Calu3 (cell line): Measurements from ENCODE around the gene CDC42BPB. TPM values are rescaled to one million over a fixed set of nuclear protein-coding genes. Genes with fewer than 3 reads are reported as not detected.

Source experiments
- BruUV-seq: library from RNA; stranded (reverse); fragments of 400-500 nt; replicated peaks from 2 replicates; lab custom pipeline; 2021; lab: Mats Ljungman, UMichigan
- CTCF ChIA-PET: fragments of 300-600 bp; sonication (Branson Sonifier 250); formaldehyde crosslinking; loops from one replicate; lab custom pipeline; 2022; ENCODE audit warnings: antibody characterized with exemption; lab: Charles Lee
- DNase-seq: peaks from one replicate; pipeline ENCODE4 v3.0.0; 2022
- H3K27ac Mint-ChIP-seq: one replicate; pipeline ENCODE4 v1.8.0; 2022; ENCODE audit warnings: mixed read lengths; ENCODE audit not compliant: unreplicated experiment
- H3K27me3 Mint-ChIP-seq: one replicate; pipeline ENCODE4 v1.8.0; 2022; ENCODE audit warnings: mixed read lengths; ENCODE audit not compliant: unreplicated experiment
- H3K36me3 Mint-ChIP-seq: one replicate; pipeline ENCODE4 v1.8.0; 2022; ENCODE audit warnings: mild to moderate bottlenecking, moderate library complexity, mixed read lengths; ENCODE audit not compliant: insufficient read depth, unreplicated experiment
- H3K4me1 Mint-ChIP-seq: one replicate; pipeline ENCODE4 v1.8.0; 2022; ENCODE audit warnings: mild to moderate bottlenecking, low read depth, mixed read lengths; ENCODE audit not compliant: unreplicated experiment
- H3K4me3 Mint-ChIP-seq: one replicate; pipeline ENCODE4 v1.8.0; 2022; ENCODE audit warnings: mild to moderate bottlenecking, low read depth, moderate library complexity, mixed read lengths; ENCODE audit not compliant: unreplicated experiment
- H3K9me3 Mint-ChIP-seq: one replicate; pipeline ENCODE4 v1.8.0; 2022; ENCODE audit warnings: low read depth, mixed read lengths; ENCODE audit not compliant: unreplicated experiment
- intact Hi-C: fragments of 100-400 bp; cut with micrococcal nuclease; formaldehyde crosslinking; loops from one replicate; pipeline ENCODE4 v1.10.0; 2022; ENCODE audit not compliant: unreplicated experiment
- total RNA-seq: library from RNA; stranded (reverse); gene quantifications from 2 replicates; pipeline ENCODE4 v1.2.3, GENCODE V29; 2022
- TF ChIP-seq, protein P1 (sequence below): fragments of 200-600 bp; IDR thresholded peaks from one replicate; pipeline ENCODE4 v1.8.0; 2022; ENCODE audit warnings: antibody characterized with exemption; ENCODE audit not compliant: unreplicated experiment

Gene CDC42BPB
- total RNA-seq, 1 experiment from 2014 or later, result 98.7 TPM

DNA sequence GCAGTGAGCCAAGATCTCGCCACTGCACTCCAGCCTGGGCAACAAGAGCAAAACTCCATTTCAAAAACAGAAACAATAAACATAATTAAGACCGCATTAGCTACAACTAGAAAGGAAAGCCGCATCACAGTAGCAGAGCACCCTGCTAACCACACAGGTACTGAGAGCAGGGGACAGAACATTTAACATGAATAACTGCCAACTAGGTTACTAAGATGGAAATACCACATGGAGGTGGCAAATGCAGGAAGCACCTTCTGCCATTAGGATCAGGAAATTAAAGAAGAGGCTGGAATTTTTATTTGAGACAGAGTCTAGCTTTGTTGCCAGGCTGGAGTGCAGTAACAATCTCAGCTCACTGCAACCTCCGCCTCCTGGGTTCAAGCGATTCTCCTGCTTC, 41.9 kb downstream of the CDC42BPB start:
- no peak for DNase-seq
- intact Hi-C loops, result no loop called here
- no peak overlapping the region for H3K27ac Mint-ChIP-seq
- H3K4me1 Mint-ChIP-seq, result peaks cover 40% of the 10 kb centered on the region
- TF ChIP-seq, protein P1, sequence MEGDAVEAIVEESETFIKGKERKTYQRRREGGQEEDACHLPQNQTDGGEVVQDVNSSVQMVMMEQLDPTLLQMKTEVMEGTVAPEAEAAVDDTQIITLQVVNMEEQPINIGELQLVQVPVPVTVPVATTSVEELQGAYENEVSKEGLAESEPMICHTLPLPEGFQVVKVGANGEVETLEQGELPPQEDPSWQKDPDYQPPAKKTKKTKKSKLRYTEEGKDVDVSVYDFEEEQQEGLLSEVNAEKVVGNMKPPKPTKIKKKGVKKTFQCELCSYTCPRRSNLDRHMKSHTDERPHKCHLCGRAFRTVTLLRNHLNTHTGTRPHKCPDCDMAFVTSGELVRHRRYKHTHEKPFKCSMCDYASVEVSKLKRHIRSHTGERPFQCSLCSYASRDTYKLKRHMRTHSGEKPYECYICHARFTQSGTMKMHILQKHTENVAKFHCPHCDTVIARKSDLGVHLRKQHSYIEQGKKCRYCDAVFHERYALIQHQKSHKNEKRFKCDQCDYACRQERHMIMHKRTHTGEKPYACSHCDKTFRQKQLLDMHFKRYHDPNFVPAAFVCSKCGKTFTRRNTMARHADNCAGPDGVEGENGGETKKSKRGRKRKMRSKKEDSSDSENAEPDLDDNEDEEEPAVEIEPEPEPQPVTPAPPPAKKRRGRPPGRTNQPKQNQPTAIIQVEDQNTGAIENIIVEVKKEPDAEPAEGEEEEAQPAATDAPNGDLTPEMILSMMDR, result no peak
- peaks cover 23% of the 10 kb centered on the region for H3K36me3 Mint-ChIP-seq
- BruUV-seq, result no TSS peak
- H3K4me3 Mint-ChIP-seq, result no peak overlapping the region
- CTCF ChIA-PET, result interaction anchor here (0.6 kb wide), 1 partner anchor 1654 kb away, joined by 6 read pairs; no protein-coding TSS in a partner anchor
- no peaks in the 10 kb centered on the region for H3K9me3 Mint-ChIP-seq
- no peaks in the 10 kb centered on the region for H3K27me3 Mint-ChIP-seq

DNA sequence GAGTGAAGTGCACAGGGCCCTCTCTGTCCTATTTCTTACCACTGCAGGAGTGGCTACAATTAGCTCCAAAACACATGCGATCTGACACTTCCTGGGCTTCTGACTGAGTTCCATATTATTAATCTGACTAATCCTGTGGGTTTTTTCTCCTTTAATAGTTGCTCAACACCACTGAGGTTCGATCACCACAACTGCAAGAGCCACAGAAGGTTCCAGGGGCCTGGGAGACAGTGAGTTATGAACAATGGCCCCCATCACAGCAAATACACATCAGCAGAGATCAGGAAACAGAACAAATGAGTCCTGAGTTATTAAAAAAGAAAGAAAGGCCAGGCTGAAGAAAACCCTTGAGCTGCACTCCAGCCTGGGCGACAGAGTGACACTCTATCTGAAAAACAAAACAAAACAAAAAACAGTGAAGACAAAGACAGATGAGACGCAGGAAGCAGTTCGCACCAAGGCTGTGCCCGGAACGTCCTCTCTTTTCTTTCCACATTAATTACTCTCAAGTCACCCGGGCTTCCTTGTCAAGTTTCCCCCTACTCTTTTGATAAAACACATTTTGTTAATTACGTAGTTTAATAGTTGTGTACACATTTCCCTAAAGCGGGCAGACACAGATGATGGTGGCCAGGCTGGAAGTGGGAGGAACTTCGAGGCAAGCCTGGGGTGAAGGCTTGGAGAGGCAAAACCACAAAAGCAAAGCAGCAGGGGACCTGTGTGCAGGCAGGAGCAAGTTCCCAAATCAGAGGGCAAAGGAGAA, 42.7 kb downstream of the CDC42BPB start:
- H3K27ac Mint-ChIP-seq, result peak overlapping the region; percentile 32
- intact Hi-C loops, result no loop called here
- CTCF ChIA-PET, result no interaction called here
- peaks cover 20% of the 10 kb centered on the region for H3K36me3 Mint-ChIP-seq
- TF ChIP-seq, protein P1, result no peak
- H3K9me3 Mint-ChIP-seq, result no peaks in the 10 kb centered on the region
- DNase-seq, result no peak
- no TSS peak for BruUV-seq
- no peaks in the 10 kb centered on the region for H3K27me3 Mint-ChIP-seq
- peaks cover 33% of the 10 kb centered on the region for H3K4me1 Mint-ChIP-seq
- H3K4me3 Mint-ChIP-seq, result peak overlapping the region; percentile 7

DNA sequence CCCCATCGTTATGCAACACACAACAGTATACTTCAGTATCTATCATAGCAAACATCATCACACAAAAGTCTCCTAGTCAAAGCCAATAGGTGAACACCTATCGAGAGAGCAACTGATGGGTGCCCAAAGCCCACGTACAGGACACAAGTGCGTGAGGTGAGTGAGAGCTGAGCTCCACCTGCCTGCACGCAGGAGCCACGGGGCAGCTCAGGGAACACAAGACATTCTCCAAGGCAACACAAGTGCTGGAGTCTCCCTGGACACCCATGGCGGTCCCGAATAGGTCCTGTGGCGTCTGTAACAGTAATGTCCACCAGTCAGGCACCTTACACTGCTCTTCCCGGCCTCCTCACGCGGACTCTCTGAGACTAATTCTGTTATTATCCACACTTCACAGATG, 44.3 kb downstream of the CDC42BPB start:
- no TSS peak for BruUV-seq
- no peak for DNase-seq
- peaks cover 21% of the 10 kb centered on the region for H3K36me3 Mint-ChIP-seq
- CTCF ChIA-PET, result no interaction called here
- intact Hi-C loops, result no loop called here
- no peaks in the 10 kb centered on the region for H3K27me3 Mint-ChIP-seq
- H3K4me1 Mint-ChIP-seq, result peaks cover 32% of the 10 kb centered on the region
- H3K9me3 Mint-ChIP-seq, result no peaks in the 10 kb centered on the region
- H3K4me3 Mint-ChIP-seq, result no peak overlapping the region
- no peak overlapping the region for H3K27ac Mint-ChIP-seq
- TF ChIP-seq, protein P1, result no peak

DNA sequence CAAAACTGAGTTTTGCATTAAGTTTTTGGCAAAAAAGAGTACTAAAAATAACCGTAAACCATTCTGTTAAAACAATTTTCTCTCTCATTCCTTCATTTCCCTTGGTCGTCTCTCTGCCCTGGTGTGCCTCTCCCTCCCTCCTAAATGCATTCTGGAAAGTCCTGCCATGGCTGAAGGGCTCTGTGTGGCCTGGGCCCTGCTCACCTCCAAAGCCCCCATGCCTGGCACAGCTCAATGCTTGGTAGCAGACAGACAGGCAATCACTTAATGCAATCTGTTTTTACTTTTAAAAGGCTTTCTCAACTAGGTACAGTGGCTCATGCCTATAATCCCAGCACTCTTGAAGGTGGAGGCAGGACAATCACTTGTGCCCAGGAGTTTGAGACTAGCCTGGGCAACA, 47.8 kb downstream of the CDC42BPB start:
- CTCF ChIA-PET, result no interaction called here
- H3K4me3 Mint-ChIP-seq, result no peak overlapping the region
- H3K27me3 Mint-ChIP-seq, result no peaks in the 10 kb centered on the region
- no peak overlapping the region for H3K27ac Mint-ChIP-seq
- peaks cover 45% of the 10 kb centered on the region for H3K36me3 Mint-ChIP-seq
- H3K4me1 Mint-ChIP-seq, result peaks cover 30% of the 10 kb centered on the region
- H3K9me3 Mint-ChIP-seq, result no peaks in the 10 kb centered on the region
- DNase-seq, result no peak
- BruUV-seq, result no TSS peak
- TF ChIP-seq, protein P1, result no peak
- intact Hi-C loops, result no loop called here
